ENCODE measurements around the gene C12orf56.

GRCh38 chr12:64404470-64405256 lies 14.1 kb upstream of the C12orf56 start:
- TF ChIP-seq CTCF (IDR thresholded peaks at IDR 0.05): no peak
- peak; percentile 32 to 79 for TF ChIP-seq POLR2AphosphoS5 (IDR thresholded peaks at IDR 0.05)
- TF ChIP-seq POLR2A (IDR thresholded peaks at IDR 0.05; ENCODE audit: low read depth): no peak
- no peak for TF ChIP-seq EP300 (IDR thresholded peaks at IDR 0.05)
